ENCODE results near the gene ERICH4. TPM values are rescaled to one million over a fixed set of nuclear protein-coding genes. Genes with fewer than 3 reads are reported as not detected.
A peak's percentile ranks its signal among the peaks of the same experiment; 100 is the strongest.

The ERICH4 gene
- total and polyA plus RNA-seq, 2 donors (not counting 1 experiment from before 2014, with no cell fraction given), result not detected

GRCh38 chr19:41395355-41395754 lies 47.6 kb upstream of the ERICH4 start:
- DNase-seq, result no peak
- POLR2A ChIA-PET, result interaction anchor here (0.8 kb wide), 1 partner anchor 31 kb away, joined by 3 read pairs; the partner anchor contains the start of gene B9D2
- Histone ChIP-seq H3K79me2 (ENCODE audit: control insufficient read depth, insufficient read depth, low read length) (peaks cover 59% of the 10 kb centered on the region), H3K9ac (ENCODE audit: low read length) (no peak overlapping the region), H4K20me1 (ENCODE audit: control insufficient read depth, insufficient read depth, low read length, poor library complexity, severe bottlenecking) (no peaks in the 10 kb centered on the region), H3K4me2 (replicated peaks; ENCODE audit: low read depth, low read length, poor library complexity, severe bottlenecking) (no peak overlapping the region), H3K36me3 (replicated peaks in 1 of 2; ENCODE audit: control extremely low read depth in 1 of 2, control insufficient read depth in 1 of 2, extremely low read depth in 1 of 2, insufficient read depth in 2 of 2, low read length in 1 of 2) (peaks cover 0 to 24% of the 10 kb centered on the region in 2 experiments), H3K9me3 (ENCODE audit: control extremely low read depth in 1 of 3, control insufficient read depth in 2 of 3, insufficient read depth in 1 of 3, low read length in 2 of 3) (no peaks in the 10 kb centered on the region), H3K4me3 (ENCODE audit: control extremely low read depth in 1 of 5, extremely low read depth in 1 of 5, insufficient read depth in 1 of 5, low read depth in 2 of 5, low read length in 4 of 5) (no peak overlapping the region), H3K27me3 (replicated peaks in 1 of 4; ENCODE audit: control extremely low read depth in 1 of 4, control insufficient read depth in 3 of 4, insufficient read depth in 4 of 4, low read length in 3 of 4) (no peaks in the 10 kb centered on the region), H2AFZ (ENCODE audit: insufficient read depth, low read depth, low read length, poor library complexity, severe bottlenecking) (no peak overlapping the region), H3K27ac (ENCODE audit: low read length in 2 of 2) (no peak overlapping the region), H3K4me1 (ENCODE audit: control insufficient read depth in 2 of 2, insufficient read depth in 2 of 2, low read length in 2 of 2) (peaks cover 27 to 28% of the 10 kb centered on the region in 2 donors)
- Mint-ChIP-seq H3K27ac (peak overlapping the region; percentile 22), H3K4me1 (peaks cover 40% of the 10 kb centered on the region), H3K9me3 (ENCODE audit: insufficient read depth) (no peaks in the 10 kb centered on the region), H3K4me3 (peak overlapping the region; percentile 80), H3K27me3 (no peaks in the 10 kb centered on the region)
- 79% methylated on average over 6 of the region's 6 CpGs for WGBS (ENCODE audit: insufficient coverage)
- CTCF ChIA-PET, result no interaction called here
- no peak for ATAC-seq (ENCODE audit: low read depth)
- TF ChIP-seq CTCF (IDR thresholded peaks at IDR 0.05), result no peak
- no peak for TF ChIP-seq EZH2 (IDR thresholded peaks at IDR 0.05; ENCODE audit: borderline replicate concordance, insufficient read depth, low read depth, low read length, poor library complexity, severe bottlenecking)
- intact Hi-C loops (cut with micrococcal nuclease), result loop anchor here (5.0 kb wide), 1 partner anchor 678 kb away; the partner anchor contains the start of genes COQ8B and ITPKC

All from B cell (primary cell).